Measurements from ENCODE around the gene FNIP1. TPM values are rescaled to one million over a fixed set of nuclear protein-coding genes. Genes with fewer than 3 reads are reported as not detected.

The FNIP1 gene
- total and polyA plus RNA-seq, 2 of the 8 experiments (the other 6 are each of a cell fraction or from before 2014, with no cell fraction given) = 3.5 to 17.3 TPM

GRCh38 chr5:131634996-131635683 is 161.7 kb downstream of the FNIP1 start, which contains the start of gene RAPGEF6 (continued):
- no peak for TF ChIP-seq SIX5 (IDR thresholded peaks at IDR 0.05; ENCODE audit: low read depth, low read length)
- TF ChIP-seq POU5F1 (IDR thresholded peaks at IDR 0.05; ENCODE audit: low read depth, low read length) = no peak
- TF ChIP-seq KDM4A (IDR thresholded peaks at IDR 0.05; ENCODE audit: low read depth, low read length, severe bottlenecking) = peak; percentile 62
- TF ChIP-seq CREB1 (IDR thresholded peaks at IDR 0.05) = peak; percentile 59; the same call in 1 of the 2 replicates
- no peak for TF ChIP-seq ZNF274 (IDR thresholded peaks at IDR 0.05; ENCODE audit: borderline replicate concordance, extremely low read depth, low read length)
- TF ChIP-seq SUZ12 (IDR thresholded peaks at IDR 0.05; ENCODE audit: low read length) = no peak
- no peak for TF ChIP-seq ATF3 (IDR thresholded peaks at IDR 0.05; ENCODE audit: insufficient read depth, low read depth, low read length)
- TF ChIP-seq MAFK (IDR thresholded peaks at IDR 0.05; ENCODE audit: low read depth, low read length) = no peak
- TF ChIP-seq NANOG (IDR thresholded peaks at IDR 0.05; ENCODE audit: insufficient read depth, low read depth, low read length, poor library complexity, severe bottlenecking) = no peak
- TF ChIP-seq JUND (IDR thresholded peaks at IDR 0.05; ENCODE audit: low read length) = no peak
- TF ChIP-seq NRF1 (IDR thresholded peaks at IDR 0.05; ENCODE audit: low read depth, low read length) = peak; percentile 82
- peak; percentile 75 for TF ChIP-seq TAF1 (IDR thresholded peaks at IDR 0.05; ENCODE audit: low read depth, low read length)
- TF ChIP-seq HDAC2 (IDR thresholded peaks at IDR 0.05; ENCODE audit: borderline replicate concordance in 1 of 2, low read depth in 2 of 2, low read length in 2 of 2) = peak; percentile 86 to 87; a peak in 2 of 4 replicates
- no peak for TF ChIP-seq JUN (IDR thresholded peaks at IDR 0.05; ENCODE audit: low read depth, low read length)
- peak; percentile 83 for TF ChIP-seq BRCA1 (IDR thresholded peaks at IDR 0.05; ENCODE audit: low read depth, low read length)
- peak; percentile 72 to 92 for TF ChIP-seq POLR2A (IDR thresholded peaks at IDR 0.05; ENCODE audit: control extremely low read depth in 1 of 2, low read depth in 2 of 2, low read length in 2 of 2)
- TF ChIP-seq SP1 (IDR thresholded peaks at IDR 0.05; ENCODE audit: low read depth, low read length) = no peak
- TF ChIP-seq CHD2 (IDR thresholded peaks at IDR 0.05; ENCODE audit: low read length) = peak; percentile 94
- TF ChIP-seq POLR2AphosphoS5 (IDR thresholded peaks at IDR 0.05; ENCODE audit: low read depth, low read length) = peak; percentile 75; the same call in 1 of the 2 replicates
- peak; percentile 92 for TF ChIP-seq SAP30 (IDR thresholded peaks at IDR 0.05; ENCODE audit: insufficient read depth, insufficient replicate concordance, low read length)
- TF ChIP-seq KDM5A (IDR thresholded peaks at IDR 0.05; ENCODE audit: low read length) = no peak
- no peak for TF ChIP-seq CEBPB (IDR thresholded peaks at IDR 0.05; ENCODE audit: low read depth, low read length)
- peak; percentile 77; the same call in 1 of the 2 replicates for TF ChIP-seq SP4 (IDR thresholded peaks at IDR 0.05; ENCODE audit: low read length)
- TF ChIP-seq TBP (IDR thresholded peaks at IDR 0.05; ENCODE audit: low read depth, low read length) = peak; percentile 80
